ENCODE results near the gene MED17.
"Not testable (repeated sequence)": the region's sequence is repeated elsewhere in the genome, so short reads cannot be mapped to it uniquely, and the experiment has no call there.

Gene MED17

DNA sequence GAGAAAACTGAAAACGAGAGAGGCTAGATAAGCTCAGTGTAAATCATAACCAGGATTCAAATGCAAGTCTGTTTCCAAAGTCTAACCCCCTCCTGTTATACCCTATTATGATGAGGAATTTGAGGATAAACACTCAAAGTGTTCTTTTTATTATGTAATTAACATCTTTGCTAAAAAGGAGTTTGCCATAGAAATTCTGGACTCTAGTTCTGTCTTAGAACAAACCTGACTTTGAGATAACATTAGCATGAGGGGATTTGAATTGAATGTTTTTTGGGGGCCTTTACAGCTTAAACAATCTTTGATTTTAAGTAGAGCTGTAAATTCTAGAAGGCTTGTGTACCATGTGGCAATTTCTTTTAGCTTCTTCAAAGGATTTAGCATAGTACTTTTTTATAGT lies 33.1 kb upstream of the MED17 start:
- no peaks in the 10 kb centered on the region for H3K27me3 ChIP-seq
- H3K4me3 ChIP-seq (ENCODE audit: low read depth in 1 of 2, low read length in 1 of 2): no peak overlapping the region
- TF ChIP-seq CTCF (IDR thresholded peaks at IDR 0.05): no peak
- H3K36me3 ChIP-seq: peaks cover 52% of the 10 kb centered on the region
- H3K27ac ChIP-seq: no peak overlapping the region
- H3K4me1 ChIP-seq (ENCODE audit: control insufficient read depth in 1 of 2, insufficient read depth in 1 of 2, low read depth in 1 of 2, low read length in 1 of 2): no peaks in the 10 kb centered on the region
- no peaks in the 10 kb centered on the region for H3K9me3 ChIP-seq

GRCh38 chr11:93753241-93753640 lies 30.8 kb upstream of the MED17 start:
- Histone ChIP-seq H3K36me3 (peaks cover 75% of the 10 kb centered on the region), H3K4me1 (ENCODE audit: control insufficient read depth in 1 of 2, insufficient read depth in 1 of 2, low read depth in 1 of 2, low read length in 1 of 2) (no peaks in the 10 kb centered on the region), H3K27ac (no peak overlapping the region), H3K9me3 (no peaks in the 10 kb centered on the region), H3K4me3 (ENCODE audit: low read depth in 1 of 2, low read length in 1 of 2) (no peak overlapping the region), H3K27me3 (no peaks in the 10 kb centered on the region)
- no peak for TF ChIP-seq CTCF (IDR thresholded peaks at IDR 0.05)

DNA sequence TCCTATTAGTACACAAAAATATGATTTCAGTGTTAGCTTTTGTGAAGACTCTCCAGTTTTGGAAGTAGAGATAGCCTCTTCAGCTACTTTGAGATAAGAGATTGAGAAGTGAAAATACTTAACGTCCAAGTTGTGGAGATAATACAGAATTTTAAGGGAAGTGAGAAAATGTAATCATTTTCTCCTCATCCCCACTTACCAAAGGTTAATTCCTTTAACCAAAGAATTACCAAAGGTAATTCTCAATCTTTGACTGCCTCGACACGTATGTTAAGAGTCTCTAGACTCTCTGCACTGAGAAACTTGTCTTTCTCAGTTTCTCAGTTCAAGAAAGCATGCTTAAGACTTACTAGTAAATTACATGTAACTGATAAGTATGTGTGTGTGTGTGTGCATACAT lies 27.3 kb upstream of the MED17 start:
- no peak overlapping the region for H3K4me3 ChIP-seq (ENCODE audit: low read depth in 1 of 2, low read length in 1 of 2)
- H3K27ac ChIP-seq: no peak overlapping the region
- H3K9me3 ChIP-seq: no peaks in the 10 kb centered on the region
- peaks cover 95% of the 10 kb centered on the region for H3K36me3 ChIP-seq
- no peaks in the 10 kb centered on the region for H3K4me1 ChIP-seq (ENCODE audit: control insufficient read depth in 1 of 2, insufficient read depth in 1 of 2, low read depth in 1 of 2, low read length in 1 of 2)
- H3K27me3 ChIP-seq: no peaks in the 10 kb centered on the region
- TF ChIP-seq CTCF (IDR thresholded peaks at IDR 0.05): no peak

GRCh38 chr11:93757301-93757700 lies 26.8 kb upstream of the MED17 start:
- no peak overlapping the region for H3K27ac ChIP-seq
- H3K9me3 ChIP-seq: no peaks in the 10 kb centered on the region
- no peaks in the 10 kb centered on the region for H3K27me3 ChIP-seq
- TF ChIP-seq CTCF (IDR thresholded peaks at IDR 0.05): no peak
- no peaks in the 10 kb centered on the region for H3K4me1 ChIP-seq (ENCODE audit: control insufficient read depth in 1 of 2, insufficient read depth in 1 of 2, low read depth in 1 of 2, low read length in 1 of 2)
- H3K4me3 ChIP-seq (ENCODE audit: low read depth in 1 of 2, low read length in 1 of 2): no peak overlapping the region
- peaks cover 95% of the 10 kb centered on the region for H3K36me3 ChIP-seq

- H3K4me1 ChIP-seq (ENCODE audit: control insufficient read depth in 1 of 2, insufficient read depth in 1 of 2, low read depth in 1 of 2, low read length in 1 of 2): no peaks in the 10 kb centered on the region
- no peaks in the 10 kb centered on the region for H3K9me3 ChIP-seq
- no peaks in the 10 kb centered on the region for H3K27me3 ChIP-seq
- H3K27ac ChIP-seq: no peak overlapping the region
- no peak overlapping the region for H3K4me3 ChIP-seq (ENCODE audit: low read depth in 1 of 2, low read length in 1 of 2)
- H3K36me3 ChIP-seq: peaks cover 100% of the 10 kb centered on the region
- no peak for TF ChIP-seq CTCF (IDR thresholded peaks at IDR 0.05)
Observed at GRCh38 chr11:93757924-93758865, 25.9 kb upstream of the MED17 start.

- H3K9me3 ChIP-seq: not testable (repeated sequence)
- H3K36me3 ChIP-seq: peaks cover 100% of the 10 kb centered on the region
Observed at GRCh38 chr11:93759123-93759522, 25.0 kb upstream of the MED17 start.

More at GRCh38 chr11:93759123-93759522, 25.0 kb upstream of the MED17 start:
- not testable (repeated sequence) for H3K4me1 ChIP-seq (ENCODE audit: control insufficient read depth in 1 of 2, insufficient read depth in 1 of 2, low read depth in 1 of 2, low read length in 1 of 2); H3K4me3 ChIP-seq (ENCODE audit: low read depth in 1 of 2, low read length in 1 of 2); H3K27me3 ChIP-seq; H3K27ac ChIP-seq

All from neutrophil (primary cell).